HG02763 (cell line): ENCODE measurements around the gene METTL22.
A peak's percentile ranks its signal among the peaks of the same experiment; 100 is the strongest.

Experiments used
- ATAC-seq: cut with Tn5 transposase; IDR thresholded peaks from one replicate; pipeline ENCODE4 v1.9.1; 2021; ENCODE audit warnings: mild to moderate bottlenecking, moderate library complexity; ENCODE audit not compliant: unreplicated experiment

Gene METTL22

DNA sequence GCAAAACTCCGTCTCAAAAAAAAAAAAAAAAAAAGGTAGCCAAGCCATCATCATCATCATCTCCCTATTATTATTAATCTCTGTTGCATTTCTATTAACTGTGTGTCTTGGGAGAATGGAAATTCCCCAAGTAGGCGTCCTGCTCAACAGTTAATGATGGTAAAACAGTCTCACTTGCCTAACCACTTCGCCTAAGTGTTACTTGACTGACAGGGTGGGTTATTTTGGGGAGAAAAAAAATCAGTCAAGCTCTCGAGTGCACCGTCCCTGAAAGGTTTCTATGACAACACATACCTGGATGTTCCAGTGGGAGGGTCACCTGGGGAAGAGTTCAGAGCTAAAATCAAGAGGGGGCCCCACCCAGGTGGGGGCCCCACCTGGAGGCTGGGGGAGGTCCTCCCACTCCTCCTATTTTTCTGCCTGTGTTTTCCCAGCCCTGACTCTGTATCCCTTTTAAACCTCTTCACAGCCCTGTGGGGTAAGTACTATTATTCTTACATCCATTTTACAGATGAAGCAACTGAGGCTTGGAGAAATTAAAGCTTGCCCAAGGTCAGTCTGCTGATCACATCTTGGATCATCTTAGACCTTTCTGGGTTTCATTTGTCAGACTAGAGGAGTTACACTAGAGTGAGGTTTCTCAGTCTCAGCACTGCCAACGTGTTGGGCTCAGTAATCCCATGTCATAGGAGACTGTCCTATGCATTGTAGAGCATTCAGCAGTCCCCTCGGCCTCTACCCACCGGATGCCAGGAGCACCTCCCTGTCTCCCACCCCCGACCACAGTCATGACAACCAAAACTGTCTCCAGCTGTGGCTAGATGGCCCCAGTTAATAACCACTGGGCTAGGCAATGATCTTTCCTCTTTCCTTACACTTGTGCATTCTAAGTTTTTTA lies 41.9 kb downstream of the METTL22 start:
- ATAC-seq = no peak

DNA sequence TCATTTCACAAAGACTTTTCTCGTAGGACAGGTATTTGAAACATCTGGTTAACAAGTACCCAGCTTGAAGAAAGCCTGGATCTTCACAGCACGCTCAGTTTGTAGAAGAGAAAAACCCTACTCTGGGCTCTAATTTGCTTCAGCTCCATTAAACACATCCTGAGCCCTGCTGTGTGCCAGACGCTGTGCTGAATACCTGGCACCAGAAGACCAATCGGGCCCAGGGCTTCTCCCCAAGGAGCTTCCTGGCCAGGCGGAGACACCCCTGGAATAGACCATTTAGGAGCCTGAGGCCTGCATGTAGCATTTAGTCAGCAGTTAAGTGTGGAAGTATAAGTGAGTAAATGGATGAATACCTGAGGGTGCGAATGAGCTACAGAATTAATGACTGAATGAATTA lies 44.0 kb downstream of the METTL22 start:
- no peak for ATAC-seq

GRCh38 chr16:8667492-8667891 lies 46.0 kb downstream of the METTL22 start:
- no peak for ATAC-seq

GRCh38 chr16:8668113-8668512 lies 46.6 kb downstream of the METTL22 start:
- ATAC-seq = no peak

DNA sequence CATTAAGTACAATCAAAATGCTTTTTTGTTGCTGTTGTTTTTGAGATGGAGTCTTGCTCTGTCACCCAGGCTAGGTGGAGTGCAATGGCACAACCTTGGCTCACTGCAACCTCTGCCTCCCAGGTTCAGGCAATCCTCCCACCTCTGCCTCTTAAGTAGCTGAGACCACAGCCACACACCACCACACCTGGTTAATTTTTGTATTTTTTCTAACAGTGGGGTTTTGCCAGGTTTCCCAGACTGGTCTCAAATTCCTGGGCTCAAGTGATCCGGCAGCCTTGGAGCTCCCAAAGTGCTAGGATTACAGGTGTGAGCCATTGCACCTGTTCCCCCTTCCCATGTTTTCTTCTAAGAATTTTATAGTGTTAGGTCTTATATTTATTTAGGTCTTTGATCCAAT lies 48.0 kb downstream of the METTL22 start:
- ATAC-seq = no peak

DNA sequence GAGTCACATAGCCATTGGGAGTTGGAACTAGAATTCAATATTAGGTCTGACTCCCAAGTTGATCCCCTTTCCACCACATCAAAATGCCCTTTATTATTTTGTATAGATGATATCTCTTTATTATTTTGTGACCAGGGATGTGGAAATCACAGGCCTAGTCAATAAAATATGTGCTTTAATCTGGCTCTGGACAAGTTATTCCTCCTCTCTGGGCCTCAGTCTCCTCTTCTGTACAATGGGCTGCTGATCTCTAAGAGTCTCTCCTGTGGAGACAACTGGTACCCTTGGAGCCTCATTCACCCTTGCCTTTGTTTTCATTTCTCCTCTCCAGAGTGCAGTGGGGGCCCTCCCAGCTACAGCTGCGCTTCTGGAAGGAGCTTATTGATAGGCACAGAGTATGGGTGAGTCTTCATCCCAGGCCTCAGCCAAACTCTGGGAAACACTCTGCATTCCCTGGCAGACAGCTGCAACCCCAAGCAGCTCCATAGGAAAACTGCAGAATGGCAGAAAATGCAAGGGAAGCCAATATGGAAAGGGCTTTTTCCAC lies 48.6 kb downstream of the METTL22 start:
- ATAC-seq = no peak

- peak; percentile 25 for ATAC-seq
These were observed 52.3 kb downstream of the METTL22 start for GRCh38 chr16:8673611-8674412.

- ATAC-seq = peak; percentile 100
These were observed 53.0 kb downstream of the METTL22 start, which contains the start of gene ABAT for GRCh38 chr16:8674413-8675022. TSS of gene ABAT (plus strand) at chr16:8674617. CDS start at chr16:8735740, 61,123 bp downstream.

DNA sequence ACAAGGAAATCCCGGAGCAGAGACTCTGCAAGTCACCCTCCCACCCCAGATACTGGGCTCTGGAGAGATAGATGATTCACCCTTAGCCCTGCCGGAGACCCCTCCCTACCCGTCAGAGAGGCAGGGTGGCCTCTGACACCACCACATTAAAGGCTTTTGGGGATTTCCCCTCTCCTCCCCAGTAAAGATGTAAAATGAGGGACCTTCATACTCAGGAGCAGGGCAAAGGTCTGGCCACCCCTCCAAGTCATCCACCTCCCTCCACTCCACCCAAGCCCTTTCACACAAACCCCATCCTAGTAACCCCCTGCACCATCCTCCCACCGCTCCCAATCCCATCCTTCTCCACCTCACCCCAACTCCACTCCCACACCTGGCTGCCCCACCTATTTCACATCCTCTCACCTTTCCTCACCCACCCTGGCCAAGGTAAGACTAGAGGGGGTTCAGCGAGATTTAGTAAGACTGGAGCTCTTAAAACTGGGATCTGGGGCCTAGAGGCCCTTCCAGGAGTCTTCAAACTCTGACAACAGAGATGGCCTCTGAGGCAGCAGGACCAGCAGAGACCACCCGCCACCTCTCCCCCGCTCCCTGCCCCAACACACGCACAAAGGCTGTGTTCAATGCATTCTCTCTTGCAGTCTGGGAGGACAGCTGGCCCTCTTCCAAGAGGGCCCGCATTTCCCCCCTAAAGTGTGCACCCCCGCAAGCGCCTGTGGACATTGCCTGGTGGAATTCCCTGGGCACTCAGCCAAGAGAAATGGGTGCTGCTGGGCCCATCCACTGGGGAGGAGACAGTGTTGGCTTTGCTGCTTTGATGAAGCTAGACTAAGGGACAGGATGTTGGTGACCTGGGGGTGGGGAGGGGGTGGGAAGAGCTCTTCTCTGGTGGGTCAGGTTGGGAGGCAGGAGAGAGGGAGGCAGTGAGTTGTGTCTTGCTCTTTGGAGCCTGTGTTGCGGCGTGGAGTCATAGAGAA lies 54.0 kb downstream of the METTL22 start:
- ATAC-seq = no peak

- ATAC-seq = no peak
These were observed 54.7 kb downstream of the METTL22 start for GRCh38 chr16:8676160-8676547.

- no peak for ATAC-seq
These were observed 55.4 kb downstream of the METTL22 start for GRCh38 chr16:8676737-8677375.

- no peak for ATAC-seq
These were observed 56.0 kb downstream of the METTL22 start for GRCh38 chr16:8677481-8677880.

- no peak for ATAC-seq
These were observed 56.8 kb downstream of the METTL22 start for GRCh38 chr16:8678068-8678927.

DNA sequence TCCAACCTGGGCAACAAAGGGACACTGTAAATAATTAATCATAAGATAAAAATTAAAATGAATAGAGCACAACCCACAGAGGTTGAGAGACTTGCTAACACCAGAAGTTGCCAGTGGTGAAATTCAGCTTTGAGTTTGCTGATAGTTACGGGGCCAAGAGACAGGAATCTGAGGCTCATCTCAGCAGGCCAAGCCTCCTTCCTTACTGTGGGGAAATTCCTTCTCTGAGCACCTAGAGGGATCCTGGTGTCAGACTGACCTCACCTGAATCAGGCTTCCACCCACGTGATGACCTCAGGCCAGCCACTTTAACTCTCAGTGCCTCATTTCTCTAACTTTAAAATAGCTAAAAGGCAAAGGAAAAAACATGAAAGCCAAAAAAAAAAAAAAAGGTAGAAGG lies 57.7 kb downstream of the METTL22 start:
- no peak for ATAC-seq

DNA sequence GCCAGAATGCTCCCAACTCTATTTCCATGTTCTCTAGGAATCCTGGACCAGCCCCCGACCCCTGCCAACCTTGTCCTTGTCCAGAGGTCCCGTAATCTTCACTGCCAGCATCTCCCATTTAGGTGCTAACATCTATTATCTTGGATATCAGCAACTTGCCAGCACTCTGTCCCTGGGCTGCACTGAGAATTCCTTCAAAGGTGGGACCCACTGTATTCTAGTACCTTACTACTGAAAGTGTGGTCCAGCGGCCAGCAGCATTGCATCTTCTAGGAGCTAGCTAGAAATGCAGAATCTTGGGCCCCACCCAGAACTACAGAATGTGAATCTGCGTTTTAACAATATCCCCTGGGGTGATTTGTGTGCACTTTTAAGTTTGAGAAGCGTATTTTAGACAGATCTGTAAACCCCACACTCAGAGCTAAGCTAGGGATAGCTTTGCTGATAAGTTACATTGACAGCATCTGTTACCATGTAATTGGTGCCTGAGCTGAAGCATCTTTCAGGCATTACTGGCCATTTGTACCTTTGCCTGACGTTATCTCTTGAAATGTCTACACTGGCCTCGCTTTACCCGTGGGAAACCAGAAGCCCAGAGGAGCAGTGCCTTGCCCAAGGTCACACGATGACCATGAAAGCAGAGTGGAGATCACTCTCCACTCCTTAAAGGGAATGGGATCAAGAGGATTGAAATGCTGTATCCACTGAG lies 61.2 kb downstream of the METTL22 start:
- ATAC-seq = no peak

DNA sequence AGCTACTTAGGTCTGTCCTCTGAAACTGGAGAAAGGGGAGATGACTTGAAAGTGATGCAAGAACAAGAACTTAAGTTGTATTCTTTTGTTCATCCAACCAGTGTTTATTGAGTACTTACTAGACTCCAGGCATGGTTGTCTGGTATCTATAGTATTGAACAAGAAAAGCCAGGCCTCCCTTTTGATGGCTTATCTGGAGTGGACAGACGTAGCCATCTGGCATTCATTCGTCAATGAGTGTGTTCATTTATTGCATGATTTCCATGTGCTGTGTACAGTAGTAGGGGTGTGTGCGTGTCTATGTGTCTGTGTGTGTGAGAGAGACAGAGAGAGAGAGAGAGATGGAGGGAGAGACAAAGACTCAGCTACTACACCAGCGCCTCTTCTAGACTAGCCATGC lies 62.1 kb downstream of the METTL22 start:
- ATAC-seq = no peak

GRCh38 chr16:8685617-8686016 lies 64.1 kb downstream of the METTL22 start:
- no peak for ATAC-seq

- no peak for ATAC-seq
These were observed 64.6 kb downstream of the METTL22 start for GRCh38 chr16:8686031-8686621.
